Sigmoid colon (tissue), 7 donors: Measurements from ENCODE around the gene LAPTM4A. TPM values are rescaled to one million over a fixed set of nuclear protein-coding genes. Genes with fewer than 3 reads are reported as not detected.
"Not testable (repeated sequence)": the region's sequence is repeated elsewhere in the genome, so short reads cannot be mapped to it uniquely, and the experiment has no call there.

Experiments used
- DNase-seq: peaks from one replicate; pipeline ENCODE4 v3.0.0-alpha.2; 2019
- H3K27ac ChIP-seq, 4 donors: fragments of 200-600 bp; sonication (generic); one replicate each; pipeline ENCODE4 v1.5.1; 2016 to 2019; ENCODE audit warnings: mild to moderate bottlenecking in 1 of 4
- H3K27me3 ChIP-seq, 3 donors: fragments of 200-600 bp; sonication (generic); one replicate each; pipeline ENCODE4 v1.5.1; 2019; ENCODE audit warnings: mild to moderate bottlenecking in 1 of 3
- H3K36me3 ChIP-seq, 4 donors: fragments of 200-600 bp; sonication (generic); one replicate each; pipeline ENCODE4 v1.5.1; 2016 to 2019
- H3K4me1 ChIP-seq, 4 donors: fragments of 200-600 bp; sonication (generic); one replicate each; pipeline ENCODE4 v1.5.1; 2017 to 2019
- H3K4me3 ChIP-seq, 4 donors: fragments of 200-600 bp; sonication (generic); one replicate each; pipeline ENCODE4 v1.5.1; 2017 to 2019; ENCODE audit warnings: mild to moderate bottlenecking in 2 of 4, moderate library complexity in 1 of 4
- H3K9me3 ChIP-seq, 4 donors: fragments of 200-600 bp in 3 of 4; sonication (generic) in 3 of 4; one replicate each; pipeline versions ENCODE4 v1.5.1 to v1.6.1; 2013 to 2019
- CTCF ChIP-seq, 4 experiments: fragments of 450-650 bp in 3 of 4; fragments of 200-600 bp in 1 of 4; IDR thresholded peaks; one replicate each; pipeline ENCODE4 v1.5.1; 2016 to 2019; ENCODE audit warnings: antibody characterized with exemption in 4 of 4, mild to moderate bottlenecking in 3 of 4, moderate library complexity in 2 of 4
- EP300 ChIP-seq, 4 donors: sonication (generic); formaldehyde crosslinking; IDR thresholded peaks; one replicate each; pipeline ENCODE4 v1.6.1; 2017; ENCODE audit warnings: antibody characterized with exemption in 4 of 4
- POLR2A ChIP-seq, 2 donors: fragments of 450-650 bp; IDR thresholded peaks; one replicate each; pipeline ENCODE4 v1.6.1; 2016; ENCODE audit warnings: antibody characterized with exemption in 2 of 2, mild to moderate bottlenecking in 2 of 2, moderate library complexity in 2 of 2
- POLR2AphosphoS5 ChIP-seq, 4 donors: sonication (generic); formaldehyde crosslinking; IDR thresholded peaks; one replicate each; pipeline ENCODE4 v1.6.1; 2017; ENCODE audit warnings: antibody characterized with exemption in 4 of 4
- WGBS, 2 donors: extraction: QIAGEN DNeasy Blood & Tissue Kit; methylation state at CpG; one replicate each; pipeline ENCODE4 v1.1.7; 2013; 5-methylcytosine and 5-hydroxymethylcytosine counted together
- intact Hi-C: fragments of 100-400 bp; cut with DNase I; formaldehyde crosslinking; loops from one replicate; pipeline ENCODE4 v1.15.1; 2023
- polyA plus RNA-seq, 3 donors: library from polyadenylated mRNA; stranded (reverse); fragments of 200-250 nt; gene quantifications; one replicate each; pipeline ENCODE4 v1.2.3, GENCODE V29; 2013
- total RNA-seq, 4 donors: library from RNA; depleted of rRNA; stranded (reverse); fragments of >200 nt; gene quantifications; one replicate each; pipeline ENCODE4 v1.1.0, GENCODE V29; 2016
- donor health status: healthy with polysubstance abuse.
- donor health status: Bipolar disorder and iron deficiency.
- donor health status: healthy.

The LAPTM4A gene
- total and polyA plus RNA-seq, 7 donors: 59.2 to 246 (median 192) TPM

GRCh38 chr2:20048488-20049448 is 2.7 kb downstream of the LAPTM4A start:
- WGBS, 2 donors: 51 to 58% methylated on average over 6 of the region's 6 CpGs
- no peaks in the 10 kb centered on the region for H3K27me3 ChIP-seq
- H3K36me3 ChIP-seq: no peaks in the 10 kb centered on the region
- intact Hi-C loops: no loop called here
- no peak for DNase-seq
- H3K27ac ChIP-seq: peak overlapping the region; percentile 95 to 99 (median 98)
- peaks cover 0 to 64% (median 50%) of the 10 kb centered on the region in 4 donors for H3K4me1 ChIP-seq
- no peaks in the 10 kb centered on the region for H3K9me3 ChIP-seq
- no peak for TF ChIP-seq POLR2A (IDR thresholded peaks at IDR 0.05)
- no peak for TF ChIP-seq CTCF (IDR thresholded peaks at IDR 0.05)
- no peak for TF ChIP-seq POLR2AphosphoS5 (IDR thresholded peaks at IDR 0.05)
- H3K4me3 ChIP-seq: peak overlapping the region in 3 of 4 donors; percentile 77 to 91 (median 87)

- H3K9me3 ChIP-seq, H3K27me3 ChIP-seq, H3K4me3 ChIP-seq, H3K36me3 ChIP-seq, DNase-seq, intact Hi-C loops: not testable (repeated sequence)
- Histone ChIP-seq H3K4me1 (peaks cover 0 to 82% (median 68%) of the 10 kb centered on the region in 4 donors), H3K27ac (peak overlapping the region in 1 of 4 donors; percentile 9)
- 69 to 77% methylated on average over 4 of the region's 4 CpGs for WGBS, 2 donors
Observed at GRCh38 chr2:20045712-20046292, 5.6 kb downstream of the LAPTM4A start.

- Histone ChIP-seq H3K27me3 (no peaks in the 10 kb centered on the region), H3K9me3 (no peaks in the 10 kb centered on the region), H3K4me1 (peaks cover 0 to 91% (median 72%) of the 10 kb centered on the region in 4 donors), H3K27ac (peak overlapping the region in 1 of 4 donors; percentile 19), H3K36me3 (peaks cover 8 to 15% (median 10%) of the 10 kb centered on the region in 4 donors), H3K4me3 (no peak overlapping the region)
- intact Hi-C loops: no loop called here
- WGBS, 2 donors: 93% methylated on average over 4 of the region's 4 CpGs
- DNase-seq: no peak
- TF ChIP-seq CTCF (IDR thresholded peaks at IDR 0.05): no peak
- TF ChIP-seq POLR2A (IDR thresholded peaks at IDR 0.05): no peak
- no peak for TF ChIP-seq EP300 (IDR thresholded peaks at IDR 0.05)
- no peak for TF ChIP-seq POLR2AphosphoS5 (IDR thresholded peaks at IDR 0.05)
Observed at GRCh38 chr2:20044778-20045177, 6.7 kb downstream of the LAPTM4A start.

- WGBS, 2 donors: 8 to 47% methylated on average over 2 of the region's 2 CpGs
- intact Hi-C loops: no loop called here
- peaks cover 15 to 38% (median 28%) of the 10 kb centered on the region in 4 donors for H3K36me3 ChIP-seq
- no peak for TF ChIP-seq CTCF (IDR thresholded peaks at IDR 0.05)
- no peak for TF ChIP-seq POLR2A (IDR thresholded peaks at IDR 0.05)
- no peak for TF ChIP-seq EP300 (IDR thresholded peaks at IDR 0.05)
- TF ChIP-seq POLR2AphosphoS5 (IDR thresholded peaks at IDR 0.05): no peak
- no peak overlapping the region for H3K4me3 ChIP-seq
- H3K9me3 ChIP-seq: no peaks in the 10 kb centered on the region
- H3K4me1 ChIP-seq: peaks cover 0 to 71% (median 57%) of the 10 kb centered on the region in 4 donors
- H3K27me3 ChIP-seq: no peaks in the 10 kb centered on the region
- no peak for DNase-seq
- no peak overlapping the region for H3K27ac ChIP-seq
Observed at GRCh38 chr2:20042531-20042930, 8.9 kb downstream of the LAPTM4A start.

- no peak overlapping the region for H3K4me3 ChIP-seq
- peaks cover 15 to 54% (median 40%) of the 10 kb centered on the region in 4 donors for H3K36me3 ChIP-seq
- H3K4me1 ChIP-seq: peaks cover 0 to 72% (median 63%) of the 10 kb centered on the region in 4 donors
Observed at GRCh38 chr2:20040489-20041172, 10.8 kb downstream of the LAPTM4A start.

More at GRCh38 chr2:20040489-20041172, 10.8 kb downstream of the LAPTM4A start:
- Histone ChIP-seq H3K9me3 (no peaks in the 10 kb centered on the region), H3K27me3 (no peaks in the 10 kb centered on the region), H3K27ac (no peak overlapping the region)
- WGBS, 2 donors: 75 to 88% methylated on average over 8 of the region's 8 CpGs
- intact Hi-C loops: no loop called here
- TF ChIP-seq POLR2AphosphoS5 (IDR thresholded peaks at IDR 0.05) (no peak), EP300 (IDR thresholded peaks at IDR 0.05) (no peak), CTCF (IDR thresholded peaks at IDR 0.05) (no peak), POLR2A (IDR thresholded peaks at IDR 0.05) (no peak)
- DNase-seq: no peak
